Natural killer cell (primary cell): Measurements from ENCODE around the gene CXCL14. TPM values are rescaled to one million over a fixed set of nuclear protein-coding genes. Genes with fewer than 3 reads are reported as not detected.

Experiments used
- ATAC-seq, 3 donors: fragments of 150-1000 bp in 2 of 3; fragments of 200-7000 bp in 1 of 3; cut with Tn5 transposase; 1 replicate in 1 of 3; 2 replicates in 2 of 3; pipeline ENCODE4 v1.10.0; 2021; ENCODE audit warnings: mild to moderate bottlenecking in 2 of 3, moderate library complexity in 2 of 3
- DNase-seq, 2 donors: peaks; one replicate each; pipeline versions ENCODE4 v3.0.0 to v3.0.0-alpha.2; 2013 to 2021; ENCODE audit warnings: mixed read lengths in 1 of 2
- H3K27ac ChIP-seq: one replicate; pipeline ENCODE4 v1.5.1; 2013; ENCODE audit warnings: mild to moderate bottlenecking, low read length
- H3K27me3 ChIP-seq: one replicate; pipeline ENCODE4 v1.6.1; 2013; ENCODE audit warnings: low read length; ENCODE audit not compliant: control insufficient read depth, insufficient read depth
- H3K36me3 ChIP-seq: one replicate; pipeline ENCODE4 v1.6.1; 2013; ENCODE audit warnings: low read length; ENCODE audit not compliant: control insufficient read depth, insufficient read depth
- H3K4me1 ChIP-seq: one replicate; pipeline ENCODE4 v1.6.1; 2013; ENCODE audit warnings: low read length; ENCODE audit not compliant: control insufficient read depth, insufficient read depth
- H3K4me3 ChIP-seq: one replicate; pipeline ENCODE4 v1.5.1; 2013; ENCODE audit warnings: low read length
- H3K9me3 ChIP-seq: one replicate; pipeline ENCODE4 v1.6.1; 2013; ENCODE audit warnings: low read length; ENCODE audit not compliant: control insufficient read depth, insufficient read depth
- H3K27ac Mint-ChIP-seq, 2 donors: one replicate each; pipeline ENCODE4 v1.8.0; 2022; ENCODE audit warnings: mild to moderate bottlenecking in 2 of 2, mixed read lengths in 2 of 2, moderate library complexity in 1 of 2
- H3K27me3 Mint-ChIP-seq, 2 donors: one replicate each; pipeline ENCODE4 v1.8.0; 2022; ENCODE audit warnings: low read depth in 2 of 2, mixed read lengths in 2 of 2
- H3K36me3 Mint-ChIP-seq: one replicate; pipeline ENCODE4 v1.8.0; 2022; ENCODE audit warnings: mixed read lengths
- H3K4me1 Mint-ChIP-seq, 2 donors: one replicate each; pipeline ENCODE4 v1.8.0; 2022; ENCODE audit warnings: mixed read lengths in 2 of 2
- H3K4me3 Mint-ChIP-seq: one replicate; pipeline ENCODE4 v1.8.0; 2022; ENCODE audit warnings: mild to moderate bottlenecking, moderate library complexity, mixed read lengths
- H3K9me3 Mint-ChIP-seq, 2 donors: one replicate each; pipeline ENCODE4 v1.8.0; 2022; ENCODE audit warnings: mixed read lengths in 2 of 2
- WGBS: methylation state at CpG from one replicate; pipeline ENCODE4 v1.1.7; 2013; ENCODE audit warnings: missing lambda C conversion rate; ENCODE audit not compliant: insufficient coverage; 5-methylcytosine and 5-hydroxymethylcytosine counted together
- intact Hi-C: fragments of 100-400 bp; cut with micrococcal nuclease; formaldehyde crosslinking; loops from one replicate; pipeline ENCODE4 v1.14.2; 2022
- total RNA-seq, 4 donors: library from RNA; stranded (reverse); fragments of 120-200 nt in 1 of 4; gene quantifications; one replicate each; pipeline versions ENCODE4 v1.2.3 to v1.2.4, GENCODE V29; 2013 to 2022
- TF ChIP-seq, protein P1 (sequence below): fragments of 200-600 bp; IDR thresholded peaks from one replicate; pipeline ENCODE4 v1.8.0; 2022; ENCODE audit warnings: antibody characterized with exemption

CXCL14 gene, protein sequence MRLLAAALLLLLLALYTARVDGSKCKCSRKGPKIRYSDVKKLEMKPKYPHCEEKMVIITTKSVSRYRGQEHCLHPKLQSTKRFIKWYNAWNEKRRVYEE
- not detected for total RNA-seq
- not detected for total RNA-seq (2013)

DNA sequence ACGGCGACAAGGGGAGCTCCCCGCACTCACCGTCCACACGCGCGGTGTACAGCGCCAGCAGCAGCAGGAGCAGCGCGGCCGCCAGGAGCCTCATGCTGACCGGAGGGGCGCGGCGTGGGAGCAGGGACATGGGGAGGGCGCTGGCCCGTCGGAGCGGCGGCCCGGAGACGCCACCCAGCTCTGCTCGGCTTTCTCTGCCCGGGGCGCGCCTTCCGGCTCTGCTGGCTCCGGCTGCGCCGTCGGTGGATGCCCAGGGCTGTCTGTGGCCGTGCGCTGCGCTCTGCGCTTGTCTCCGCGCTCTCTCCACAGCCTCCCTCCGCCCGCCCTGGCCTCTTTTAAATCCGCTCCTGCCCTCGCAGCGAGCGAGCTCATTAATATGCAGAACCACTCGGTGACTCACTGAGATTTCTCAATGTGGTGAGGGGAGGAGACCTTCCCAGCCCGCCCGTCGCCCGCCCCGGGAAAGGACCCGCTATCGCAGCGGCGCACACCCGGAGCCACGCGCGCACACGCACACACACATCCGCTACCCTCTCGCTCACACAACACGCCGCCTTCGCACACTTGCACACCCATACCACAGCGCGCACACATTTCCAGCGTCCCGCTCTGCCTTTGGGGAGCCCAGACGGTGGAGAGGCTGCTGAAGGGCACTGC, at the start of gene CXCL14:
TSS of gene CXCL14 (minus strand) at position 307 of the 657 bp plus-strand sequence. CDS start at position 94, 213 bp downstream.
- H3K4me1 ChIP-seq: no peaks in the 10 kb centered on the region
- Mint-ChIP-seq H3K9me3 (no peaks in the 10 kb centered on the region), H3K4me1 (no peaks in the 10 kb centered on the region), H3K27me3 (peaks cover 27 to 59% of the 10 kb centered on the region in 2 donors), H3K4me3 (no peak within 1 kb of the TSS), H3K27ac (no peak within 1 kb of the TSS), H3K36me3 (no peaks in the 10 kb centered on the region)
- WGBS: 4% methylated on average over 68 of the region's 68 CpGs
- H3K27ac ChIP-seq: no peak within 1 kb of the TSS
- DNase-seq (no peak), ATAC-seq (no peak)
- no peak within 1 kb of the TSS for H3K4me3 ChIP-seq
- H3K9me3 ChIP-seq: no peaks in the 10 kb centered on the region
- H3K27me3 ChIP-seq: peaks cover 8% of the 10 kb centered on the region
- H3K36me3 ChIP-seq: no peaks in the 10 kb centered on the region
- intact Hi-C loops: no loop called here
- TF ChIP-seq, protein P1, sequence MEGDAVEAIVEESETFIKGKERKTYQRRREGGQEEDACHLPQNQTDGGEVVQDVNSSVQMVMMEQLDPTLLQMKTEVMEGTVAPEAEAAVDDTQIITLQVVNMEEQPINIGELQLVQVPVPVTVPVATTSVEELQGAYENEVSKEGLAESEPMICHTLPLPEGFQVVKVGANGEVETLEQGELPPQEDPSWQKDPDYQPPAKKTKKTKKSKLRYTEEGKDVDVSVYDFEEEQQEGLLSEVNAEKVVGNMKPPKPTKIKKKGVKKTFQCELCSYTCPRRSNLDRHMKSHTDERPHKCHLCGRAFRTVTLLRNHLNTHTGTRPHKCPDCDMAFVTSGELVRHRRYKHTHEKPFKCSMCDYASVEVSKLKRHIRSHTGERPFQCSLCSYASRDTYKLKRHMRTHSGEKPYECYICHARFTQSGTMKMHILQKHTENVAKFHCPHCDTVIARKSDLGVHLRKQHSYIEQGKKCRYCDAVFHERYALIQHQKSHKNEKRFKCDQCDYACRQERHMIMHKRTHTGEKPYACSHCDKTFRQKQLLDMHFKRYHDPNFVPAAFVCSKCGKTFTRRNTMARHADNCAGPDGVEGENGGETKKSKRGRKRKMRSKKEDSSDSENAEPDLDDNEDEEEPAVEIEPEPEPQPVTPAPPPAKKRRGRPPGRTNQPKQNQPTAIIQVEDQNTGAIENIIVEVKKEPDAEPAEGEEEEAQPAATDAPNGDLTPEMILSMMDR: no peak

DNA sequence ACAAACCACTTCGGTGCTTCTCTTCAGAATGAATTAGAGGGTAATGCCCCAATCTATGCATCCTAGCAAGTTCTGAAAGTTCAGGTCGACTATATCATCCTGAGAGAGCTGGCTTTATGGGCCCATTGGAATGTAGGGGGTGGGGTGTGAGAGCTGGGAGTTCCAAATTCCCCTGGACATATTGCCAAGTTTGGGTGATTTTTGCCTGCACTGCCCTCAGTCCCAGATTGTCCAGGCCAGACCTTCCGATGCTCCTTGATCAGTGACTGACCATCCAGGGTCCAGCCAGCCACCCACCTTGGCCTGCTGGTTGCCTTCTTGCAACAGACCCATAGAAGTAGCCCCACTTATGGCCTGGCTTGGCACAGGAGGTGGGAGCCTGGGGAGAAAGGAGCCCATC, 47.8 kb upstream of the CXCL14 start:
- intact Hi-C loops: no loop called here
- Mint-ChIP-seq H3K9me3 (no peaks in the 10 kb centered on the region), H3K4me1 (no peaks in the 10 kb centered on the region), H3K27ac (no peak overlapping the region), H3K4me3 (no peak overlapping the region), H3K36me3 (no peaks in the 10 kb centered on the region), H3K27me3 (peaks cover 4 to 11% of the 10 kb centered on the region in 2 donors)
- Histone ChIP-seq H3K9me3 (no peaks in the 10 kb centered on the region), H3K36me3 (no peaks in the 10 kb centered on the region), H3K27ac (no peak overlapping the region), H3K4me1 (no peaks in the 10 kb centered on the region), H3K4me3 (no peak overlapping the region), H3K27me3 (no peaks in the 10 kb centered on the region)
- TF ChIP-seq, protein P1: no peak
- DNase-seq (no peak), ATAC-seq (no peak)
- WGBS: 66% methylated on average over 3 of the region's 3 CpGs

DNA sequence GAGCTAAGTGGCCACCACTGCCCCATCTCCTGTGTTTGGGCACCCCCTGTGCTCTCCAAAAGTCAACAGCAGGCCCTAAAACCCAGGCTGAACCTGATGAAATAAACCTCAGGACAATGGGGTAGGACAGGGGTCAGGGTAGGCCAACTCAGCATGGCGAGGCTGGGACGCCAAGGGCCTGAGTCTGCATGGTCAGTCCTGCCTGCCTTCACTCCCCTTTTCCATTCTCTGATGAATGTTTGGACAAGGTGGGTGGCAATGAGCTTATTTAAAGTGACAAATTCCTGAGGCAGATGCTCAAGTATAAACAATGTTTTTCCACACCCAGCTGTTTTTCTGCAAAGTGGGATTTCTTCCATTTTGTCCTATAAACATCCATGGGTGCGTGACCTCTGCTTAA, 47.2 kb upstream of the CXCL14 start:
- intact Hi-C loops: no loop called here
- Mint-ChIP-seq H3K36me3 (no peaks in the 10 kb centered on the region), H3K27ac (no peak overlapping the region), H3K9me3 (no peaks in the 10 kb centered on the region), H3K27me3 (peaks cover 4 to 11% of the 10 kb centered on the region in 2 donors), H3K4me1 (no peaks in the 10 kb centered on the region), H3K4me3 (no peak overlapping the region)
- Histone ChIP-seq H3K9me3 (no peaks in the 10 kb centered on the region), H3K27me3 (no peaks in the 10 kb centered on the region), H3K4me1 (no peaks in the 10 kb centered on the region), H3K27ac (no peak overlapping the region), H3K36me3 (no peaks in the 10 kb centered on the region), H3K4me3 (no peak overlapping the region)
- WGBS: 86% methylated on average over 3 of the region's 3 CpGs
- ATAC-seq (no peak), DNase-seq (no peak)
- TF ChIP-seq, protein P1: no peak

DNA sequence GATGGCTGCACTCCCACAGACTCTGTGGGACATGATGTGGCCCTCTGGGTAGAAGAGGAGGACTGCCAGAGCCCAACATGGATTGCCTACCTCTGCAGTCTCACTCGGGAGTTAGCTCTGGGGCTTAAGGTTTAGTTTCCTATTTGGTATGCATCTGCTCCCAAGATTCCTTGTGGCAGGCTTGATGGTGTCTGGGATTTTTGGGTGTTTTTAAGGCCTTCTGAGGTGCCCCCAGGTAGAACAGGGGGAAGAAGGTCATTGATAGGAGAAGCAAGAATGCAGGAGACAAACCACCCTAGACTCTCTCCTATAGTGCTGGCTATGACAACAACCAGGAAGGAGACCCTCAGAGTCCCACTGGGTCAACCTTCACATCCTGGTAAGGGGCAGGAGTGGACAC, 46.7 kb upstream of the CXCL14 start:
- no peaks in the 10 kb centered on the region for H3K36me3 Mint-ChIP-seq
- Histone ChIP-seq H3K36me3 (no peaks in the 10 kb centered on the region), H3K4me3 (no peak overlapping the region), H3K27ac (no peak overlapping the region), H3K9me3 (no peaks in the 10 kb centered on the region), H3K27me3 (no peaks in the 10 kb centered on the region), H3K4me1 (no peaks in the 10 kb centered on the region)
- H3K9me3 Mint-ChIP-seq: peaks cover 0 to 2% of the 10 kb centered on the region in 2 donors
- peaks cover 4 to 11% of the 10 kb centered on the region in 2 donors for H3K27me3 Mint-ChIP-seq
- intact Hi-C loops: no loop called here
- WGBS: 81% methylated on average over 1 of the region's 1 CpG
- TF ChIP-seq, protein P1: no peak
- no peak overlapping the region for H3K27ac Mint-ChIP-seq
- no peak overlapping the region for H3K4me3 Mint-ChIP-seq
- no peak for ATAC-seq
- no peaks in the 10 kb centered on the region for H3K4me1 Mint-ChIP-seq
- DNase-seq: no peak
